Lung microvascular endothelial cell (primary cell): Measurements from ENCODE around the gene ACTA2. TPM values are rescaled to one million over a fixed set of nuclear protein-coding genes. Genes with fewer than 3 reads are reported as not detected.

ENCODE experiments used
- DNase-seq, 2 donors: peaks; one replicate each; pipeline versions ENCODE4 v3.0.0 to v3.0.0-alpha.2; 2010; ENCODE audit warnings: low read depth in 2 of 2
- total RNA-seq: library from RNA; depleted of rRNA; stranded (reverse); fragments of >200 nt; gene quantifications from 2 replicates; pipeline ENCODE4 v1.2.1, GENCODE V29; 2014

Gene ACTA2
- total RNA-seq, 1 donor from 2014 or later = 3.2 TPM

DNA sequence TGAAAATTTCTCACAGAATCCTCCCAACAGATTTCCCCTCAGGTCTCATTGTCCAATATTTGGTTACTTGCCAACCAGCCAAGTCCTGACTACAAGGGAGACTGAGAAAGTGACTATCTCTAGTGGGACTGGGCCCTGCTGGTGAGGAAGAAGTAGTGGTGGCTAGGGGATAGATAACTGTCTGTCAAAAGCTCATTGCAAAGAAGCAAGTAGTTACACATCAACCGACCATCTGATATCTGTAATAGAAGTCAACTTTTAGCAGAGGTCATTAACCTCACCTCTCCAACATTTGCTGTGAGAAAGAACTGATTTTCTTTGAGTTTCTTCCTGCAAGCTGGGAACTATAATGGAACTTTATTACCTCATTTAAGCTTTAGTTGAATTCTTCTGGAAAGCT, 57.3 kb downstream of the ACTA2 start:
- no peak for DNase-seq

DNA sequence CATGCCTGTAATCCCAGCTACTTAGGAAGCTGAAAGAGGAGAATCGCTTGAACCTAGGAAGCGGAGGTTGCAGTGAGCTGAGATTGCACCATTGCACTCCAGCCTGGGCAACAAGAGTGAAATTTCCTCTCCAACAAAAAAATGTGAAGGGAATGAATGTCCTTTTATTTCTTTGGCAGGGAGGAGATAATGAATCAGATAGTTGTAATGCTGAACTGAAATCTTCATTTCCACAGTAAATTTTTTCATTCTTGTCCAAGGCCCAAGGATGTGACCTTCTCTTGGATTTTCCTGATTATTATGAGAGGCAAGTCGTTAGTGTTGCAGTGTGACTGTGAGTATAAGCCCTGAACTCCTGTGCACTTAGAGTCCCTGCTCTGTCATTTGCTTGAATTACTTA, 59.0 kb downstream of the ACTA2 start:
- no peak for DNase-seq

DNA sequence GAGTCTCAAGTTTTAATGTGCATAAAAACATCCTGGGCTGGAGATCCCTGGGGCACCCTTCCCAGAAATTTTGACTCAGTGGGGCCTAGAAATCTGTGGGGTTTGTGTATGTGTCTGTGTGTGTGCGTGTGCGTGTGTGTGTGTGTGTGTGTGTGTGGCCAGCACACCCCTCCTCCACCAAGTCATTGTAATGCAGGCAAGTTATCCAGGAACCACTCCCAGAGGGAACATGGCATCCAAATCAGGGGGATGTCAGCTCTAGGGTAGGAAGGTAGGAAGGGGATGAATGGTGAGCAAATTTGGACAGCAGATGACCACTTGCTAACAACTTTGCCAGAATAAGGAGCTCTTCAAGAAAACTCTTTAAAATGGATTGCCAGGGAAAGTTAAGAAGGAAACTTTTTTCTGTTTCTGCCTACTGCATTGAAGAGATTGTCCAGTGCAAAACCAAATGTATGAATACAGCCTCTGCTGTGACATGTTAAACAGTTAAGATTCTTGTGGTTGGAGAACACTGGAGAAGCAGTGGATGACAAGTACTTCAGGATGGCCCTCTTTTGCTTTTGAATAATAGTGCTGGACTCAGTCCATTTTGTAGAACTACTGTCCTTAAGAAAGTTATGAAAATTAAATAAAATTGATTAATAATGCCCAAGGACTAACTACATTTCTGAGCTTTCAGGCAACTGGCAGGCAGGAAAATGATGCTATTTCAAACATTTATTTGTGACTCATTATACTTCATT, 60.2 kb downstream of the ACTA2 start:
- no peak for DNase-seq

DNA sequence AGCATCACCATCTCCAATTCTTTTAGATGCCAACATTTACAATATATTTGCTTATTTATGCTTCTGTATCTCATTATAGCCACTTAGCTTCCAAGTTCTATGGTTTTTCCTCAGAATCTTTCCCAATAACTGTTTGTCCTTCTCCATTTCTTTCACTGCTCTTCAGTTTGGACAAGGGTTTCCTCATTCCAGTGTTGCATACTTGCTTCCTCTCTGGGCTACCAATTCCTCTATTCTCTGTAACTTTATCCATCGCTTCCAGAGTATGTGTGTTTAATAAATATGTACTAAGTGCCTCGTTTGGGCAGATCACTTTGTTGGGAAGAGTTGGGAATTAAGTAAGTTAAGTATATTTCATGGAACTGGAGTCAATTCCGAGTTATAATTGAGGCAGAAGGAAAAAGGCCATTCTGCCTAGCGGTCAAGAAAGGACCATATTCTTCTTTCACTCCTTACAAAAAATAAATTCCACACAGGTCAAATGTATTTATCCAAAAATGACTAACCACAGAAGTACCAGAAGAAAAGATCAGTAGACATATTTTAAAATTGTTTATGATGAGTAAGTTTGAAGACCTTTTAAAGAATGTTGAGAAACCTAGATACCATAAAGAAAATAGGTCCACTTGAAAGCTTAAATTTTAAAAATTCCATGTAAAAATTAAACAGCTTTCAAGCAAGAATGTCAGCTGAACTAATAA, 61.7 kb downstream of the ACTA2 start:
- no peak for DNase-seq

DNA sequence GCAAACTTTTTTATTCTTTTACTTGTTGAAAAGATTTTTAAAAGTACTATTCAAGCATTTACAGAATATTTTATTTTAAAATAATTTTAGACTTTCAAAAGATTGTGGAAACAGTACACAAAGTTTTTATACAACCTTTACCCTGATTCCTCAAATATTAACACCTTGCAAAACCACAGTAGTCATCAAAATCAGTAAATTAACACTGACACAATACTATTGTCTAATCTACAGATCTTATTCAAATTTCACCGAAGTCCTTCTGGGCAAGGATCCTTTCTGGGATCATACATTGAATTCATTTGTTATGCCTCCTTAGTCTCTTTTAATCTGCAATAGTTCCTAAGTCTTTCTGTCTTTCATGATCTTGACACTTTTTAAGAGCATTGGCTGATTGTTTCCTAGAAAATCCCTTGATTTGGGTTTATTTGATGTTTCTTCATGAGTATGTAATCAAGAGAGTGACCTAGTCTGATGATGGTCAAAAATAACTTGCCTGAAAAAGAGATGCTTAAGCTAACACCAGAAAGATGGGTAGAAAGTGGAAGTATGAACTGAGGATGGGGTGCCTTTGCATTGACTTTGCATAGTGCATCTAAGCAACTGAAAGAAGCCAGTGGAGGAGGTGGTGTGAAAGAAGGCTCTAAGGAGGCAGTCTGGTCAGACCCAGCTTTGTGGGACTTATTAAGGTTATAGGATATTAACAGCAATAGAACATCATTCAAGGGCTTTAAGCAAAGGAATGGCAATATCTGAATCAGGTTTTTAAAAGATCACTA, 62.8 kb downstream of the ACTA2 start:
- no peak for DNase-seq

DNA sequence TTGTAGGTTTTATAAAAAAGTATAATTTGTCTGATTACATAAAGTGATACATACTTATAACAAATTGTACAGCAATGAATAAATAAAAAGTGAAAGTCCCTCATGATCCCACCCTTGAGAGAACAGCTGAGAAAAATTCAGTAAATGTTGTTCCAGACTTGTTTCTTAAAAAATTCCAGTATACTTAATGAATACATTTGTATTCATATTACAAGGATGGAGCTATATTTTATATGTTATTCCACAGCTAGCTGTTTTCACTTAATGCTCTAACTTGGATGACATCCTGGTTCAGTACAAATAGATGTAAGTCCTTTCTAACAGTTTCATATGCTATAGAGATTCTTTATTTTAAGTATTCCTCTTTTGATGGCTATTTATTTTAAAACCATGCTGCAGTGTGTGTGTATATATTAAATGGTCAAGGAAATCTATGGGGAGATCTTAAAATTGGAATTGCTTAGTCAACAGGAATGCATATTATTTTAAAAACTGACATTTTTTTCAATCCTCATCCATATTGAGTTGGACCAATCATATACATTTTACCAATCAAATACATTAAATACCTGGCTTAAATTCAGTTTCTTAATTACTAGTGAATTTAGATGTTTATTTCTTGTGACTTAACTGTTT, 63.6 kb downstream of the ACTA2 start:
- no peak for DNase-seq

DNA sequence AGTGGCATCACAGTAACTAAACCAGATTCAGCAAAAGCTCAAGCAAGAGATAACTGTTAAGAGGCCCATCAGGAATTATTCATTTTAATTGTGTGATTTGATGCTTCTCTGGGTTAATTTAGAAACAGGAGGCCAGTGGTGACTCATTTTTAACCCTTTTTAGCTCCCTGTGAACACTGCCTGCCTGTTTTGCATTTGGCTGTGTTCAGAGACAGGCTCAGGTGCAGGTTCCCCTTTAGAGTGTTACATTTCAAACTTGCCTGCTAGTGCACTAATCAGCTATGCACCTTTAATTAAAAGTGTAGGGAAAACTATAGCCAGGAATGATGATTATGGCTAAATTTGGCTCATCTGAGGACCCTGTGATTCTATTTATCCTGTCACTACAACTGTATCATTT, 66.0 kb downstream of the ACTA2 start:
- no peak for DNase-seq

Other genes with a start within 250 kb of the ACTA2 start
- gene LIPK, start 246.5 kb downstream of the ACTA2 start, total RNA-seq = not detected in 2 replicates
- not detected in 2 replicates for gene LIPN, start 192.8 kb downstream of the ACTA2 start, total RNA-seq
- not detected in 2 replicates for gene LIPM, start 150.0 kb downstream of the ACTA2 start, total RNA-seq
- gene ANKRD22, start 100.9 kb downstream of the ACTA2 start, total RNA-seq = not detected in 2 replicates
- gene STAMBPL1, start 72.5 kb downstream of the ACTA2 start, total RNA-seq = 0.22 and 1.2 TPM in 2 replicates
- gene FAS, start 38.0 kb upstream of the ACTA2 start, total RNA-seq = 2.4 and 10.7 TPM in 2 replicates